Muscle layer of colon (tissue), 2 donors: ENCODE measurements around the gene CBX2.

Experiments
- H3K27ac ChIP-seq: one replicate; pipeline ENCODE4 v1.7.0; 2013; ENCODE audit warnings: low read depth, mild to moderate bottlenecking, low read length, moderate library complexity
- H3K27me3 ChIP-seq, 2 donors: one replicate each; pipeline ENCODE4 v1.7.0; 2013; ENCODE audit warnings: low read length in 2 of 2, mild to moderate bottlenecking in 2 of 2; ENCODE audit not compliant: insufficient read depth in 2 of 2, control insufficient read depth in 1 of 2
- H3K36me3 ChIP-seq: one replicate; pipeline ENCODE4 v1.7.0; 2013; ENCODE audit warnings: mild to moderate bottlenecking, low read length; ENCODE audit not compliant: insufficient read depth
- H3K4me1 ChIP-seq: one replicate; pipeline ENCODE4 v1.7.0; 2013; ENCODE audit warnings: mild to moderate bottlenecking, low read length; ENCODE audit not compliant: insufficient read depth
- H3K4me3 ChIP-seq, 2 donors: one replicate each; pipeline ENCODE4 v1.7.0; 2013; ENCODE audit warnings: low read length in 2 of 2, low read depth in 1 of 2, mild to moderate bottlenecking in 1 of 2, moderate library complexity in 1 of 2
- H3K9ac ChIP-seq: one replicate; pipeline ENCODE4 v1.7.0; 2013; ENCODE audit warnings: low read length
- H3K9me3 ChIP-seq: one replicate; pipeline ENCODE4 v1.7.0; 2013; ENCODE audit warnings: mild to moderate bottlenecking, low read length
- donor health status: abdominal sarcoma.
- donor health status: Adenocarcinoma of cecum.

CBX2 gene

DNA sequence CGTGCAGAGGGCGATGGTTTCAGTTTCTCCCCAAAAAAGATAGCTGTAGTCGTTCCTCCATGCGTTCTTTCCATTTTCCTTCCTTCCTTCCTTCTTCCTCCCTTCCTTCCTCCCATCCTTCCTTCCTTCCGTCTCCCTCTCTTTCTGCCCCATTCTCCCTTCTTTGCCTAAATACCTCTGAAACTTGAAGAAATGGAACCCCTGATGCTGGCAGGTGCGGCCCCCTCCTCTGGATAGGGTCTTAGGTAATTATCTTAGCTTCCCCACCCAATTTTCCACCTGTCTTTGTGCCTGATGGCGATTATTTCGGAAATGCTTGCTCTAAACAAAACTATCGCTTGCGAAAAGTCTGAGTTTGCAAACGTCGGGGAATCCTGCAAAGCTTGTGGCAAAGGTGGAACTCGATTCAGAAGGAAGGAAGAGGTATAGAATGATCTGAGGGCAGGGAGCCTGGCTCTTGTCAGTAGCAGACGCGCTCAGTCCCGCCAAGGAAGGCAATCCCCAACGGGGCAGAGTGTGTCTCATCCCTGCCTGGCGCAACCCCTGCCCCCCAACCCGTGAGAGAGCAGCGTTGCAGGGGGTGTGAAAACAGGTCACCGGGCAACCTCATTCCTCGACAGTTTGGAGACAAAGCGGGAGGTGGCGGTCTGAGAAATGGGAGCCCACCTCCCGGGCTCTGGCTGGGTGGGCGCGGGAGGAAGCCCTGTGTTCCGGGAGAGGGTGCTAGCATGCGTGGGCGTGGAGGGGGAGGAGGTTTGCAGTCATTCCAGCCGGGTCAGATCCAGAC lies 21.8 kb downstream of the CBX2 start:
- no peak overlapping the region for H3K9ac ChIP-seq
- H3K4me1 ChIP-seq: peaks cover 34% of the 10 kb centered on the region
- no peaks in the 10 kb centered on the region for H3K36me3 ChIP-seq
- no peak overlapping the region for H3K27ac ChIP-seq
- H3K4me3 ChIP-seq: no peak overlapping the region
- H3K9me3 ChIP-seq: peaks cover 10% of the 10 kb centered on the region
- H3K27me3 ChIP-seq: peaks cover 65 to 74% of the 10 kb centered on the region in 2 donors

GRCh38 chr17:79800325-79801155 lies 22.6 kb downstream of the CBX2 start:
- peaks cover 10% of the 10 kb centered on the region for H3K9me3 ChIP-seq
- H3K36me3 ChIP-seq: no peaks in the 10 kb centered on the region
- no peak overlapping the region for H3K27ac ChIP-seq
- H3K27me3 ChIP-seq: peaks cover 73 to 79% of the 10 kb centered on the region in 2 donors
- no peak overlapping the region for H3K4me3 ChIP-seq
- H3K4me1 ChIP-seq: peaks cover 34% of the 10 kb centered on the region
- no peak overlapping the region for H3K9ac ChIP-seq

- no peak overlapping the region for H3K4me3 ChIP-seq
- H3K9ac ChIP-seq: no peak overlapping the region
- peaks cover 81 to 88% of the 10 kb centered on the region in 2 donors for H3K27me3 ChIP-seq
- no peak overlapping the region for H3K27ac ChIP-seq
- H3K9me3 ChIP-seq: peaks cover 10% of the 10 kb centered on the region
- peaks cover 28% of the 10 kb centered on the region for H3K4me1 ChIP-seq
- H3K36me3 ChIP-seq: no peaks in the 10 kb centered on the region
These were observed 23.4 kb downstream of the CBX2 start for GRCh38 chr17:79801156-79802038.

DNA sequence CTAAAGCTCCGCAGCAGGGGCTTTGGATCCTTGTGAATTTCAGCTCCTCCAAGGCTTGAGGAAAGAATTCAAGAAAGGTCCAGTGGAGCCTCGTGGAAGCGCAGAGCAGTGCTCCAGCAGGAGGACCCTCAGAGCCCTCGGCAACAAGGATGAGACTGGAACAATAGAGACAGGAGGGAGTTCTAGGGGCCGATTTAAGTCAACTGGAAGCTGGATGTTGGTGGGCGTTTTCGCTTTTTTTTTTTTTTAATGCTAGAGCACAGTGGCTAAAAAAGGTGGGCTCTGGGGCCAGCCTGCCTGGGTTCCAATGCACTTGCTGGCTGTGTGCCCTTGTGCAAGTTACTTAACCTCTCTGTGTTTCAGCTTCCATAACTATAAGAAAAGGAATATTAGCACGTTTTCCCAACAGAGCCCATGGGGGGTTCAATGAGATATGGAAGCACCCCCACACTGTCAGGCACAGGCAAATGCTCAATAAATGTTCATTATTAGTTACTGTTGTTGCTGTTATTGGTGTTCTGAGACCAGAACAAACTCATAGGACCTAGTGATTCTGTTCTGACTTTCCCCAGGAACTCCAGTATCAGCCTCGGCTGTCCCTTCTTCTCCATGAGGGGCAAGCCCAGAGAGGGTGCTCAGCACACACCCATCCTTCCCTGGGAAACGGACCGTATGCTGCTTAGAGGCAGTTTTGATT lies 24.2 kb downstream of the CBX2 start:
- H3K9me3 ChIP-seq: peaks cover 10% of the 10 kb centered on the region
- peaks cover 89 to 96% of the 10 kb centered on the region in 2 donors for H3K27me3 ChIP-seq
- H3K4me3 ChIP-seq: no peak overlapping the region
- H3K9ac ChIP-seq: no peak overlapping the region
- peaks cover 27% of the 10 kb centered on the region for H3K4me1 ChIP-seq
- no peaks in the 10 kb centered on the region for H3K36me3 ChIP-seq
- H3K27ac ChIP-seq: no peak overlapping the region

DNA sequence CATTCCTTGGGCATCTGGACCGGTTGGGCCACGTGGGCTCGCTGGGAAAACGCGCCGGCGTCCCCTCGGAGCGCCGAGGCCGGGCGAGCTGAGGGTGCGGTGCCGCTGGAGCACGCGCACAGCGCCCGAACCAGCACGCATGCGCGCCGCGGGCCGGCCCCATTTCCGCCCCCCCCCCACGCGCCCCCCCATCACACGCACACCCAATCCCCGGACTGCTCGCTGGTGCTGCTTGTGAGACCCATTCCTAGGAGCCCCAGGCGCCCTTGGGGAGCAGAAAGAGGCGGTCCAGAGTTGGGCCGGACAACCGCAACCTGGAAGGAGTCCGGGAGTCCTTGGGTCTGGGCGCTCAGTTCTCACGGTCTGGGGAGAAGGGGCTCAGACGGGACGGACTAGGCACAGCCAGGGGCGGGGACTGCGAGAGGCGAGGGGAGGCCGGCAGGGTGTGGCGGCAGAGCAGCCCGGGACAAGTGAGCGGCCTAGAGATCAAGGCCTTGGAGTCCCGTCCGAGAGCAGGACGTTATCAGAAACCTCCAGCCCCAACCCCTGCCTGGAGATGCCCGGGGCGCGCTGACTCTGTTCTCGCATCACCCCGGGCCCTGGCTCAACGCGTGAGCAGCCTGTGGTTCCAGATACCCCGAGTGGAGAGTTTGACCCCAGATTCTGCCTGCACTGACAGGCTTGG lies 24.9 kb downstream of the CBX2 start:
- no peak overlapping the region for H3K4me3 ChIP-seq
- H3K36me3 ChIP-seq: no peaks in the 10 kb centered on the region

DNA sequence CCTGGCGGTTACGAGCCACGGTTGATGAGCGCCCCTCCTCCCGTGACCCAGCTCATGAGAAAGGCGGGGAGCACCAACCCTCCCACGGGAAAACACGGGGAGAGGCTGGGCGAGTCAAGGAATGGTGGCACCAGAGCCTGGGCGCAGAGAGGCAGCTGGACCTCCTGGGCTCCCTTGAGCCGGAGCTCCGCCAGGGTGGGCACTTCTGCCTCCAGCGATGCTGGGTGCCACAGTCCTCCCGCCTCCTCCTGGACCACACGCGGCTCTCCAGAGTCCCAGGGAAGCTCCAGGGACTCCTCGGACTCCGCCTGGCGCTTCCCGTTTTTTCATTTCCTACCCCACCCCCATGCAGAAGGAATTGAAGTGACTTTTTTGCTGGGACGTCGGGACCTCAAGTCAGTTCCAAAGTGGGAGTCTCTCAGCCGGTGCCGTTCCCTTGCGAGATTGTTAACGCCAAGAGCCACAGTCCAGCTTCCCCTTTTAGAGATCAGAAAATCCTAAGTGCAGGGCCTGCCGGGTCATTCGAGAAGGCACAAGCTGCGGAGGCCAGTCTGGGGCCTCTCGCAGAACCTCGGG lies 25.6 kb downstream of the CBX2 start:
- Histone ChIP-seq H3K4me1 (peaks cover 19% of the 10 kb centered on the region), H3K36me3 (no peaks in the 10 kb centered on the region), H3K27me3 (peaks cover 99 to 100% of the 10 kb centered on the region in 2 donors), H3K4me3 (no peak overlapping the region), H3K9ac (no peak overlapping the region), H3K27ac (no peak overlapping the region), H3K9me3 (peaks cover 10% of the 10 kb centered on the region)

More for the DNA sequence above, 24.9 kb downstream of the CBX2 start:
- Histone ChIP-seq H3K9ac (no peak overlapping the region), H3K4me1 (peaks cover 25% of the 10 kb centered on the region), H3K9me3 (peaks cover 10% of the 10 kb centered on the region), H3K27ac (no peak overlapping the region), H3K27me3 (peaks cover 96 to 100% of the 10 kb centered on the region in 2 donors)

DNA sequence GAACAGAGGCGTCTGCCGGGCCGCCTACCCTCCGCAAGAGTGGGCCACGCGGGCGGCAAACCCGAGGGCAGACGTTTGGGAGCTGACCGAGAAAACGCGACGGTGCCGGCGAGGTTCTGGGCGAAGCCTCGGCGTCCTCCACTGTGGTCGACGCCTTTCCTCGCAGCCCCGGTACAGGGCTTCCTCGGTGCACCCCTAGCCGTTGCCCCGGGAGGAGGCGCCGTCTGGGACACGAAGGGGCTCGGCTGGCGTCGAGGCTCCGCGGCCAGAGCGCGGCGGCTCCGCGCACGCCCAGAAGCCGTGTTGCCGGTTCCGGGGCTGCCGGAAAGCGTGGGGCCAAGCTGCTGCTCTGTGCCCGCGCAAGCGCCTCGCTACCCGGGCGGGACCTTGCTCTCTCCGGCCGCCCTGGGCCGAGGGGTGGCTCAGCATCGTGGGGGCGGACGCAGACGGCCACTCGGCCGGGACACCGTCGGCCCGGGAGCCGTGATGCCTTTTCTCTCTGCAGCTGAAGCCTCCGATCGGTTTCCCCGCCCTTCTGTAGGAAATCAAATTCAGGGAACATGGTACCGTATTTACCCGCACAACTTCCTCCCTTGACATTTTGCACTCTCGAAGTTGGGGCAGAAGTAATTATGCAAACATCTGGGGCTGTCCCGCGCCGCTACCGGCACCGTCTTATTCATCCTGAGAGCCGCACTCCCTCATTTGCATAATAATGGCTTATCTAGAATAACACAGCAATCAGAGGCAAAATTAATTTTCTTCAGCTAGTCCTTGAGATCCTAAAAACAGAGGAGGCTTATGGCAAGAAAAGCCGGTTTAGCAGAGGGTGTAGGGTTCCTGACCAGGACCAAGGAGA lies 26.3 kb downstream of the CBX2 start:
- peaks cover 10% of the 10 kb centered on the region for H3K9me3 ChIP-seq
- H3K9ac ChIP-seq: no peak overlapping the region
- peaks cover 12% of the 10 kb centered on the region for H3K4me1 ChIP-seq
- no peaks in the 10 kb centered on the region for H3K36me3 ChIP-seq
- H3K27me3 ChIP-seq: peaks cover 99 to 100% of the 10 kb centered on the region in 2 donors
- no peak overlapping the region for H3K4me3 ChIP-seq
- H3K27ac ChIP-seq: no peak overlapping the region

DNA sequence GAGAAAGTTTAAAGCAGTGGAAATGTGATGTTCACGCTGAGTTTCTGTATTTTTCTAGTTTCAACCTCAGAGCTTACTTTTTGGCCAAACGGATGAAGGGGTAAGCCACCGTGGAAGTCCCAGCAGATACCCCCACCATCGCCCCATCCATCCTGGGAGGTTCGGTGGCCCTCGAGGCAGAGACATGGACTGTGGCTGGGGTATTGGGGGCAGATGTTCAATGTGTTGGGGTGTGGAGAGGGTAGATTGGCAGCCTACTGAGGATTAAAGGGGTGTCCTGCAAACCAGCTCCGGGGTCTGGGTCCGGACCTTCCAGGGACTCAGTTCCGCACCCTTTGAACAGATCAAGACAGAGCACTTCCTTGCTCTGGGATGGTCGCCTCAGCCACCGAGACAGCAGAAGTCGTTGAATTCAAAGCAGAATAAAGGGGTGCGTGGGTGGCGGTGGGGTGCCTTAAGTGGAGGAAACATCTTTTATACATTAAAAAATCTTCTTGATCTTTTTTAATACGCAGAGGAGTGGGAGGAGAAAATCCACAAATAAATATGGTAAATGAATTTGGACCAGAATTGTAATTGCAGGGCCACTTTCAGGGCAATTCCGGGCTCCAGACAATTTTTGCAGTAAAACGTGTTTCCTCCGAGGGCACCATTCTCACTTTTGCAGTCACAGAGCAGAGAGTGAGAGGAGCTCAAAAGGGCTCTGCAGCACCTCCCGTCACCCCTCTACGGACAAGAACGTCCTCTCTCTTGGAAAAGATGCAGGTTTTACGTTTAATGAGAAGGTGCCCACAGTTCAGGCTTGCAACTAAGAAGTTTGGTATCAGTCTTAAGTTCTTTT lies 27.1 kb downstream of the CBX2 start:
- peaks cover 92 to 94% of the 10 kb centered on the region in 2 donors for H3K27me3 ChIP-seq
- H3K9me3 ChIP-seq: peaks cover 10% of the 10 kb centered on the region
- H3K36me3 ChIP-seq: no peaks in the 10 kb centered on the region
- H3K27ac ChIP-seq: no peak overlapping the region
- H3K9ac ChIP-seq: no peak overlapping the region
- no peak overlapping the region for H3K4me3 ChIP-seq
- peaks cover 7% of the 10 kb centered on the region for H3K4me1 ChIP-seq

- Histone ChIP-seq H3K27ac (no peak overlapping the region), H3K36me3 (no peaks in the 10 kb centered on the region), H3K4me1 (peaks cover 7% of the 10 kb centered on the region), H3K27me3 (peaks cover 86 to 93% of the 10 kb centered on the region in 2 donors), H3K4me3 (no peak overlapping the region), H3K9me3 (peaks cover 9% of the 10 kb centered on the region), H3K9ac (no peak overlapping the region)
These were observed 28.5 kb downstream of the CBX2 start for GRCh38 chr17:79806446-79806760.
